CD4-positive, alpha-beta T cell treated with Interleukin-21 for 1 hour (primary cell): ENCODE data around the gene COL6A5.

Experiments
- DNase-seq: peaks from one replicate; pipeline ENCODE4 v3.0.0-alpha.2; 2020

COL6A5 gene

DNA sequence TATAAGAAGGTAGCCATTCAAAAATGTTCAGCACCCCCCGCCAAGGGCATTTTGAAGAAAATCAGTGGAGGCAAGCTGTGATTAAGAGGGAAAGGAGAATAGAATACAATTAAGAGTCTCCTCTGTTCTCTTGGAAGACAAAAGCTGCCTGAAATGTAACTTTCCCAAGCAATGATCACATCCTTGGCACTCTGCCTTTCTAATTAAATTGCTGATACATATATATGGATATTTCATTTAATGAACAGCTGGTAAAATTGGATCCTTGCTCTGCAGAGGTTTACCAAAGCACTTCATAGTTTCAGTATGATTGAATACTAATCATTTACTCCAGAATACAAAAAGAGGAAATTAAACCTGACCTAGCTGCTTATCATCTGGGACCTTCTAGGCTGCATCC is 182.0 kb downstream of the COL6A5 start:
- DNase-seq = no peak

DNA sequence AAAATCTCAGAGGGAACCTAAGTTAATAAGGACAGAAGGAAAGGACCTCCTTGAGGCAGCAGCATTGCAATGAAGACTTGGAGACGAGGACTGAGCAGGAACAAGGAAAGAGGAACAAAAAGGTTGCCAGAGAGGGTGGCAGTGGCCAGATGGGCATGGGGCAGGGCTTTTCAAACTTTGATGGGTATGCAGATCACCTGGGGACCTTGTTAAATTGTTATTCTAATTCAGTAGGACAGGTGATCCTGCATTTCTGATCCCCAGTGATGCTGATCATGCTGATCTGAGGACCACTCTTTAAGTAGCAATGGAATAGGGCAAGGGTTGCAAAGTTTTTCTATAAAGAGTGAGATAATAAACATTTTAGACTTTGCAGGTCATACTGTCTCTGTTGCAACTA is 182.6 kb downstream of the COL6A5 start:
- DNase-seq = no peak

DNA sequence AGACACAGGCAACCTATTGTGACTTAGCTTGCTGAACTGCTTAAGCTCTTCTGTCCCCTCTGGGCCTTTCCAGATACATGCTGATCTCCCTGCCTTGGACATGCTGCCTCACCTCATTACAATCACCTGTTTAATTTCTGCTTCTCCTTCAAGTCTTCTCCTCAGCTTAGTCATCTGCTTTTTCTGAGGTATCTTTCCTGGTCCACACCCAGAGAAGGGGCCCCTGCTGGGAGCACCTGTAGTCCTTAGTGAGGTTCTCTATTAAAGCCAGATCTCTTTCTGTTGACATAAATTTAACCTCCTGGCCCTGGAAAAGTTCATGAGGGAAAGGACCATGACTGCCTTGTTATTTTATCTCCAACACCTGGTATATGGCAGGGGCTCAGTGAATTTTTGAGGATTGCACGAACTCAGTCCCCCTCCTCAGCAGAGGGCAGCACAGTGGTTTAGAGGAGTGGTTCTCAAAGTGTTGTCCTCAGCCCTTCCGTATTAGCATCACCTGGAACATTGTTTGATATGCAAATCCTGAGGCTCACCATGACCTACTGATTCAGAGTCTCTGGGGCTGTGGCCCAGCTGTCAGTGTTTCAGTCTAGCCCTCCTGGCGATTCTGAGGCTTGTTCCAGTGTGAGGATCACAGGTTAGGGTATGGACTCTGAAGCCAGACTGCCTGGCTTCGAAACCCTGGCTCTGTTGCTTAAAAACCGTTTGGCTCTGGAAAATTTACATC is 184.2 kb downstream of the COL6A5 start:
- no peak for DNase-seq

DNA sequence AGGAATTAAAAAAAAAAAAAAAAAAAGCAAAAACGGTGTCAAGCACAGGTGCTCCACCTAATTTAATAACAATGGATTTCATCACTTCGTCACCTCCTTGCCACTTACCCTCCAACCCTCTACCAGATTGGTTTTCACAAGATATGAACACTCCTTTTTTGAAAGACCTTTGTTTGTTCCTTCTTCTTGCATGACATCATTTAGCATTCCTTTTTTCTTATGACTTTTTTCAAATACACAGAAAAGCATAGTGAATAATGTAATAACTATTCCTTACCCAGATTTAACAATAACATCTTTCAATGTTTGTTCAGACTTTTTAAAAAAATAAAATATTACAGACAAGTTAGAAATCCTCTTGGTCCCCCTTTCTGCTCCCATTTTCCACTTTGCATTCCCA is 187.8 kb downstream of the COL6A5 start:
- DNase-seq = no peak
